HepG2 (cell line): ENCODE data around the gene POLR1H. TPM values are rescaled to one million over a fixed set of nuclear protein-coding genes. Genes with fewer than 3 reads are reported as not detected.

Experiments used
- FLYWCH1 ChIP-seq: sonication (generic); formaldehyde crosslinking; IDR thresholded peaks from 2 replicates; pipeline ENCODE4 v1.8.1; 2023; ENCODE audit warnings: mild to moderate bottlenecking, missing genetic modification reagents
- FOXK1 ChIP-seq: sonication (generic); formaldehyde crosslinking; IDR thresholded peaks from 2 replicates; pipeline ENCODE4 v1.4.0; 2020; ENCODE audit warnings: low read depth, missing genetic modification reagents, borderline replicate concordance
- GMEB2 ChIP-seq: IDR thresholded peaks from 2 replicates; pipeline ENCODE4 v1.6.1; 2016; ENCODE audit warnings: missing biosample characterization, missing genetic modification reagents, low read depth
- HDAC6 ChIP-seq: fragments of 200-600 bp; sonication (generic); IDR thresholded peaks from 2 replicates; pipeline ENCODE4 v1.7.0; 2017; ENCODE audit warnings: mild to moderate bottlenecking, antibody characterized with exemption, low read length, low read depth
- KAT8 ChIP-seq: IDR thresholded peaks from 2 replicates; pipeline ENCODE4 v1.6.1; 2016; ENCODE audit warnings: missing genetic modification reagents, missing compliant biosample characterization
- KDM5A ChIP-seq: fragments of 200-600 bp; sonication (generic); IDR thresholded peaks from 2 replicates; pipeline ENCODE4 v1.7.0; 2018; ENCODE audit warnings: antibody characterized with exemption, mild to moderate bottlenecking, low read length, borderline replicate concordance
- KMT2A ChIP-seq: sonication (generic); formaldehyde crosslinking; IDR thresholded peaks from 2 replicates; pipeline ENCODE4 v1.4.0; 2020; ENCODE audit warnings: missing genetic modification reagents
- POLR2G ChIP-seq: fragments of 200-400 bp; formaldehyde crosslinking; IDR thresholded peaks from 2 replicates; pipeline ENCODE4 v1.6.1; 2018; ENCODE audit warnings: mild to moderate bottlenecking, low read depth, low read length, moderate library complexity
- PREB ChIP-seq: sonication (generic); formaldehyde crosslinking; IDR thresholded peaks from 2 replicates; pipeline ENCODE4 v1.4.0; 2020; ENCODE audit warnings: missing genetic modification reagents
- PRPF4 ChIP-seq: fragments of 200-400 bp; formaldehyde crosslinking; IDR thresholded peaks from 2 replicates; pipeline ENCODE4 v1.6.1; 2016; ENCODE audit warnings: low read length, low read depth; ENCODE audit not compliant: poor library complexity, severe bottlenecking
- SIN3A ChIP-seq: IDR thresholded peaks from 2 replicates; pipeline ENCODE4 v1.6.1; 2011; ENCODE audit warnings: low read depth, mild to moderate bottlenecking, control low read depth, low read length, borderline replicate concordance
- TEAD2 ChIP-seq: sonication (generic); formaldehyde crosslinking; IDR thresholded peaks from 2 replicates; pipeline ENCODE4 v1.9.0; 2021; ENCODE audit warnings: missing genetic modification reagents
- ZFAT ChIP-seq: sonication (generic); formaldehyde crosslinking; conservative IDR thresholded peaks from 2 replicates; pipeline ENCODE4 v1.8.1; 2023; ENCODE audit warnings: missing genetic modification reagents, inconsistent platforms
- ZNF225 ChIP-seq: sonication (generic); formaldehyde crosslinking; IDR thresholded peaks from 2 replicates; pipeline ENCODE4 v1.4.0; 2020; ENCODE audit warnings: mild to moderate bottlenecking, missing genetic modification reagents
- ZNF430 ChIP-seq: sonication (generic); formaldehyde crosslinking; IDR thresholded peaks from 2 replicates; pipeline ENCODE4 v1.9.0; 2021; ENCODE audit warnings: mild to moderate bottlenecking, missing genetic modification reagents
- ZNF431 ChIP-seq: sonication (generic); formaldehyde crosslinking; IDR thresholded peaks from 2 replicates; pipeline ENCODE4 v1.9.0; 2022; ENCODE audit warnings: missing genetic modification reagents, low read depth, mild to moderate bottlenecking, borderline replicate concordance
- ZNF451 ChIP-seq: sonication (generic); formaldehyde crosslinking; IDR thresholded peaks from 2 replicates; pipeline ENCODE4 v1.5.0; 2020; ENCODE audit warnings: mild to moderate bottlenecking, missing genetic modification reagents
- ZNF468 ChIP-seq: sonication (generic); formaldehyde crosslinking; IDR thresholded peaks from 2 replicates; pipeline ENCODE4 v1.8.0; 2022; ENCODE audit warnings: mild to moderate bottlenecking, moderate library complexity, missing genetic modification reagents
- ZNF883 ChIP-seq: sonication (generic); formaldehyde crosslinking; IDR thresholded peaks from 2 replicates; pipeline ENCODE4 v1.5.1; 2020; ENCODE audit warnings: mild to moderate bottlenecking, missing genetic modification reagents; ENCODE audit errors: not compliant biosample characterization
- polyA plus RNA-seq, 8 experiments: library from polyadenylated mRNA; depleted of rRNA in 3 of 8; stranded (reverse) in 7 of 8; unstranded in 1 of 8; fragments of >200 nt; fragmentation: Illumina TruSeq in 4 of 8; extraction: Trizol in 4 of 8; gene quantifications; 2 replicates each; pipeline versions ENCODE4 v1.2.1 to v1.2.3, GENCODE V29; 2011 to 2016; ENCODE audit warnings: low read depth in 4 of 8, missing spikeins in 1 of 8, mixed read lengths in 1 of 8; ENCODE audit not compliant: insufficient read depth in 1 of 8
- total RNA-seq, 5 experiments: library from RNA; depleted of rRNA; stranded (reverse); fragments of >200 nt; fragmentation: Illumina TruSeq; extraction: Trizol; gene quantifications; 2 replicates each; pipeline ENCODE4 v1.2.3, GENCODE V29; 2016; ENCODE audit warnings: low read depth in 1 of 5
- TF ChIP-seq, protein P1 (sequence below): sonication (generic); formaldehyde crosslinking; IDR thresholded peaks from 2 replicates; pipeline ENCODE4 v1.5.0; 2020; ENCODE audit warnings: missing genetic modification reagents
- TF ChIP-seq, protein P2 (sequence below): fragments of 450-650 bp; IDR thresholded peaks from 2 replicates; pipeline ENCODE4 v1.6.1; 2016

The POLR1H gene
- total and polyA plus RNA-seq, 2 of the 13 experiments (the other 11 are each of a cell fraction or from before 2014, with no cell fraction given), result 61.4 to 79.8 TPM

- TF ChIP-seq PRPF4 (no peak), ZNF431 (peak; percentile 91; the same call in 1 of the 2 replicates), TEAD2 (CRISPR knock-in tag) (peak; percentile 72; the same call in 1 of the 2 replicates), FLYWCH1 (no peak), FOXK1 (CRISPR knock-in tag) (peak; percentile 98), KMT2A (CRISPR knock-in tag) (peak; percentile 99), ZNF451 (CRISPR knock-in tag) (no peak; the same call in none of the 2 replicates), ZNF430 (CRISPR knock-in tag) (peak; percentile 88; the same call in 1 of the 2 replicates), KDM5A (peak; percentile 91), GMEB2 (CRISPR knock-in tag) (peak; percentile 78), PREB (CRISPR knock-in tag) (0 out of 2 replicates have a peak, but pooled peaks have one; percentile 3), HDAC6 (no peak), KAT8 (peak; percentile 100), ZNF468 (CRISPR knock-in tag) (no peak), ZFAT (CRISPR knock-in tag) (peak; percentile 89), SIN3A (peak; percentile 94), ZNF225 (CRISPR knock-in tag) (peak; percentile 63), POLR2G (peak; percentile 98), ZNF883 (CRISPR knock-in tag) (no peak)
- TF ChIP-seq, protein P1, sequence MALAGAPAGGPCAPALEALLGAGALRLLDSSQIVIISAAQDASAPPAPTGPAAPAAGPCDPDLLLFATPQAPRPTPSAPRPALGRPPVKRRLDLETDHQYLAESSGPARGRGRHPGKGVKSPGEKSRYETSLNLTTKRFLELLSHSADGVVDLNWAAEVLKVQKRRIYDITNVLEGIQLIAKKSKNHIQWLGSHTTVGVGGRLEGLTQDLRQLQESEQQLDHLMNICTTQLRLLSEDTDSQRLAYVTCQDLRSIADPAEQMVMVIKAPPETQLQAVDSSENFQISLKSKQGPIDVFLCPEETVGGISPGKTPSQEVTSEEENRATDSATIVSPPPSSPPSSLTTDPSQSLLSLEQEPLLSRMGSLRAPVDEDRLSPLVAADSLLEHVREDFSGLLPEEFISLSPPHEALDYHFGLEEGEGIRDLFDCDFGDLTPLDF (CRISPR knock-in tag), result no peak
- TF ChIP-seq, protein P2, sequence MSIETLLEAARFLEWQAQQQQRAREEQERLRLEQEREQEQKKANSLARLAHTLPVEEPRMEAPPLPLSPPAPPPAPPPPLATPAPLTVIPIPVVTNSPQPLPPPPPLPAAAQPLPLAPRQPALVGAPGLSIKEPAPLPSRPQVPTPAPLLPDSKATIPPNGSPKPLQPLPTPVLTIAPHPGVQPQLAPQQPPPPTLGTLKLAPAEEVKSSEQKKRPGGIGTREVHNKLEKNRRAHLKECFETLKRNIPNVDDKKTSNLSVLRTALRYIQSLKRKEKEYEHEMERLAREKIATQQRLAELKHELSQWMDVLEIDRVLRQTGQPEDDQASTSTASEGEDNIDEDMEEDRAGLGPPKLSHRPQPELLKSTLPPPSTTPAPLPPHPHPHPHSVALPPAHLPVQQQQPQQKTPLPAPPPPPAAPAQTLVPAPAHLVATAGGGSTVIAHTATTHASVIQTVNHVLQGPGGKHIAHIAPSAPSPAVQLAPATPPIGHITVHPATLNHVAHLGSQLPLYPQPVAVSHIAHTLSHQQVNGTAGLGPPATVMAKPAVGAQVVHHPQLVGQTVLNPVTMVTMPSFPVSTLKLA, result no peak
Measured at GRCh38 chr6:30061092-30061857, at the start of gene POLR1H (continued).
